ENCODE measurements around the gene MTMR1.

MTMR1 gene

GRCh38 chrX:150663073-150663472, 30.1 kb upstream of the MTMR1 start:
- Histone ChIP-seq H3K79me2 (no peaks in the 10 kb centered on the region), H3K9ac (no peak overlapping the region)
- no peak for TF ChIP-seq CTCF (IDR thresholded peaks at IDR 0.05)

GRCh38 chrX:150664290-150664689, 28.9 kb upstream of the MTMR1 start:
- TF ChIP-seq CTCF (IDR thresholded peaks at IDR 0.05), result no peak
- Histone ChIP-seq H3K27me3 (ENCODE audit: control insufficient read depth, insufficient read depth, low read length) (no peaks in the 10 kb centered on the region), H3K4me1 (no peaks in the 10 kb centered on the region), H3K9ac (no peak overlapping the region), H3K4me3 (ENCODE audit: low read depth, low read length) (no peak overlapping the region), H2AFZ (no peak overlapping the region), H3K27ac (no peak overlapping the region), H3K9me3 (ENCODE audit: control insufficient read depth, low read length) (no peaks in the 10 kb centered on the region), H3K79me2 (no peaks in the 10 kb centered on the region), H3K4me2 (ENCODE audit: low read length) (no peak overlapping the region), H3K36me3 (ENCODE audit: control insufficient read depth, insufficient read depth, low read length) (no peaks in the 10 kb centered on the region)

More at GRCh38 chrX:150663073-150663472, 30.1 kb upstream of the MTMR1 start:
- H3K4me3 ChIP-seq (ENCODE audit: low read depth, low read length), result no peak overlapping the region
- no peaks in the 10 kb centered on the region for H3K9me3 ChIP-seq (ENCODE audit: control insufficient read depth, low read length)
- no peak overlapping the region for H3K4me2 ChIP-seq (ENCODE audit: low read length)
- H3K36me3 ChIP-seq (ENCODE audit: control insufficient read depth, insufficient read depth, low read length), result no peaks in the 10 kb centered on the region
- no peaks in the 10 kb centered on the region for H3K4me1 ChIP-seq
- H3K27ac ChIP-seq, result no peak overlapping the region
- H3K27me3 ChIP-seq (ENCODE audit: control insufficient read depth, insufficient read depth, low read length), result no peaks in the 10 kb centered on the region
- H2AFZ ChIP-seq, result no peak overlapping the region

- H3K36me3 ChIP-seq (ENCODE audit: control insufficient read depth, insufficient read depth, low read length), result no peaks in the 10 kb centered on the region
These were observed 17.0 kb upstream of the MTMR1 start for GRCh38 chrX:150676221-150676620.

GRCh38 chrX:150680974-150681373, 12.2 kb upstream of the MTMR1 start:
- Histone ChIP-seq H3K27ac (no peak overlapping the region), H2AFZ (no peak overlapping the region), H3K9me3 (ENCODE audit: control insufficient read depth, low read length) (no peaks in the 10 kb centered on the region), H3K9ac (no peak overlapping the region), H3K79me2 (no peaks in the 10 kb centered on the region), H3K4me1 (no peaks in the 10 kb centered on the region), H3K4me2 (ENCODE audit: low read length) (no peak overlapping the region), H3K27me3 (ENCODE audit: control insufficient read depth, insufficient read depth, low read length) (no peaks in the 10 kb centered on the region), H3K4me3 (ENCODE audit: low read depth, low read length) (no peak overlapping the region), H3K36me3 (ENCODE audit: control insufficient read depth, insufficient read depth, low read length) (no peaks in the 10 kb centered on the region)
- TF ChIP-seq CTCF (IDR thresholded peaks at IDR 0.05), result no peak

More at GRCh38 chrX:150676221-150676620, 17.0 kb upstream of the MTMR1 start:
- Histone ChIP-seq H3K4me2 (ENCODE audit: low read length) (no peak overlapping the region), H3K4me3 (ENCODE audit: low read depth, low read length) (no peak overlapping the region), H3K27me3 (ENCODE audit: control insufficient read depth, insufficient read depth, low read length) (no peaks in the 10 kb centered on the region), H3K4me1 (no peaks in the 10 kb centered on the region), H3K79me2 (no peaks in the 10 kb centered on the region), H2AFZ (no peak overlapping the region), H3K9me3 (ENCODE audit: control insufficient read depth, low read length) (no peaks in the 10 kb centered on the region), H3K27ac (no peak overlapping the region), H3K9ac (no peak overlapping the region)
- no peak for TF ChIP-seq CTCF (IDR thresholded peaks at IDR 0.05)

GRCh38 chrX:150683112-150683511, 10.1 kb upstream of the MTMR1 start:
- H3K79me2 ChIP-seq, result no peaks in the 10 kb centered on the region
- no peak overlapping the region for H3K4me3 ChIP-seq (ENCODE audit: low read depth, low read length)
- H3K4me1 ChIP-seq, result no peaks in the 10 kb centered on the region
- no peak overlapping the region for H3K27ac ChIP-seq
- no peak for TF ChIP-seq CTCF (IDR thresholded peaks at IDR 0.05)
- H3K36me3 ChIP-seq (ENCODE audit: control insufficient read depth, insufficient read depth, low read length), result no peaks in the 10 kb centered on the region
- H3K27me3 ChIP-seq (ENCODE audit: control insufficient read depth, insufficient read depth, low read length), result no peaks in the 10 kb centered on the region
- no peaks in the 10 kb centered on the region for H3K9me3 ChIP-seq (ENCODE audit: control insufficient read depth, low read length)
- H2AFZ ChIP-seq, result no peak overlapping the region
- no peak overlapping the region for H3K4me2 ChIP-seq (ENCODE audit: low read length)
- H3K9ac ChIP-seq, result no peak overlapping the region
